HG02759 (cell line): ENCODE measurements around the gene IP6K1.
"Not testable (repeated sequence)": the region's sequence is repeated elsewhere in the genome, so short reads cannot be mapped to it uniquely, and the experiment has no call there.

Experiments used
- ATAC-seq: cut with Tn5 transposase; IDR thresholded peaks from one replicate; pipeline ENCODE4 v1.9.1; 2021; ENCODE audit warnings: mild to moderate bottlenecking, moderate library complexity; ENCODE audit not compliant: unreplicated experiment

The IP6K1 gene

GRCh38 chr3:49714728-49715550 is 71.4 kb downstream of the IP6K1 start:
- no peak for ATAC-seq

DNA sequence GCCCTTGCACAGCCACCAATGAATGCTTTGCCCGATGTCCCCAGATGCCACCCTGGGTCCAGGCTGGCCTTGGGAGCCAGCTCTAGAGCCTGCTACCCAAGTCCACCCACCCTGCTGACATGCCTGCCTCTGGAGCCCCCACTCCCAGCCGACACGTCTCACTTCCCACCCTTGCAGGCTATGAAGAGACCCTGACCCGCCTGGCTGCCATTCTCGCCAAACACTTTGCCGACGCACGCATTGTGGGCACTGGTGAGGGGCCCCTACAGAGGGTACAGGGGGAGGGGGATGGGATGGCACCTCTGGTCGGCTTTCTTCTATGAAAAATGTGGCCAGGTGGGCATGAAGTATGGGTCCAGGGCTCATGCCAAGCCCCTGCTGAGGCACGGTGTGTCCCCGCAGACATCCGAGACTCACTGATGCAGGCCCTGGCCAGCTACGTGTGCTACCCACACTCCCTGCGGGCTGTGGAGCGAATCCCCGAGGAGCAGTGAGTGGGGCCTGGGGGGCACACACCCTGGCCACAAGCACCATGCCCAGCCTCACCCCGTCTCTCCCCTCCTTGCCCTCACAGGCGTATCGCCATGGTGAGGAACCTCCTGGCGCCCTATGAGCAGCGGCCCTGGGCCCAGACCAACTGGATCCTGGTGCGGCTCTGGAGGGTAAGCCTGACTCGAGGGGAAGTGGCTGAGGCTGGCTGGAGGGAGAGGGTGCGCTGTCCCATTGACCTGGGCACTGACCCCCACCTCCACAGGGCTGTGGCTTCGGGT is 72.8 kb downstream of the IP6K1 start:
- ATAC-seq: no peak

GRCh38 chr3:49712631-49713317 is 73.6 kb downstream of the IP6K1 start:
- no peak for ATAC-seq

DNA sequence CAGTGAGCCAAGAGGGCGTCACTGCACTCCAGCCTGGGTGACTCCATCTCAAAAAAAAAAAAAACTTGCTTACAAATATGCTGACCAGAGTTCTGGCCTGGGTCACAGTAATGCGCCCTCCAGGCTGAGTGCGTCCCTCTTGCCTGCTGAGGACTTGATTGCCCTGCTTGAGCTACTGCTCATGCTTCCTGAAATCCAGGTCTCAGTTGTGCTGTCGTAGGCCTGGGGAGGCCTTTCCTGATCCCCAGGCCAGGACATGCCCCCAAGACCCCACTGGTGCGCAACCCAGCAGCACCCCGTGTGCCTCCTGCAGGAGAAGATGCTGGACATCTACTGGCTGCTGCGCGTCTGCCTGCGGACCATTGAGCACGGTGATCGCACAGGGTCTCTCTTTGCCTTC is 74.2 kb downstream of the IP6K1 start:
- no peak for ATAC-seq

DNA sequence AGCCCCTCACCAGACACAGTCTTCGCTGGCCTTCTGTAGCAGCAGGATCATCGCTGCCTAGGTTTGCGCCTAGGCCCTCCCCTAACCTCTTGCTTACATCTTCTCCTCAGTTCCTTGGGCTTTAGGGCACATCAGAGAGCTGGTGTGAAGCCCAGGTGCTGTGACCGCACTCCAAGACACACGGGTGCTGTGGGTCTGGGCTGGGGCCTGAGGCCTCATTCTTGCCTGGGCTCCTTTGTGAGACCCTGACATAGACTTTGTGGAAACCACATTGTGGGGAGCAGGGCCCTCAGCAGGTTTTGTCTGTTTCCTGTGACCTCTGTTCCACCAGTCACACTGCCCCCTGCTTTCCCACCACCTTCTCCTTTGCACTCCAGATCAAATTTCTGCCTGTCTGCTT is 74.9 kb downstream of the IP6K1 start:
- no peak for ATAC-seq

DNA sequence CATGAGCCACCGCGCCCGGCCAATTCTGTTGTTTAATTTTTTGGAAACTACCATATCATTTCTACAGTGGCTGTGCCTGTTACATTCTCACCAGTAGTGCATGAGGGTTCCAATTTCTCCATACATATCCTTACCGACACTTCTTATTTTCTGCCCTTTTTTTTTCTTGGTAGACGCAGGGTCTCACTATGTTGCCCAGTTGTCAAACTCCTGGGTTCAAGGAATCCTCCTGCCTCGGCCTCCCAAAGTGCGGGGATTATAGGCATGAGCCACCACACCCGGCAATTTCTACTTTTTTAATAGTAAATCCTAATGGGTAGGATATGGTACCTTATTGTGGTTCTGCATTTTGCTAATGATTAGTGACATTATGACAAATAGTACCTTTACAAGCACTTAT is 76.5 kb downstream of the IP6K1 start:
- no peak for ATAC-seq

DNA sequence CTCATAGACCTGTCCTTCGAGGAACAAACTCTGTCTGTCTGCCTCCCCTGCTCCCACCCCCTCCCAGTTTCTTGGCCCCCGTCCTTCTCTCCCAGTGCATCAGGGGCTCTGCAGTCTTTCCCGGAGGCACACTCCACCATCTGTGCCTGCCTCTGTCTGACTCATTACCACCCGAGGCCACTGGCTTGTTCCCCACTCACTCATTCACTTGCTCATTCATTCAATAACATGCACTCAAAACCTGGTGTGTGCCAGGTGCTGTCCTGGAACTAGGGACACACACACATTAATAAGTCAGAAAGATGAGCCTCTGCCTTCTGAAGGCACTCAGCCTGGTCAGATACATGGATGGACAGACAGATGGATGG is 79.2 kb downstream of the IP6K1 start:
- no peak for ATAC-seq

DNA sequence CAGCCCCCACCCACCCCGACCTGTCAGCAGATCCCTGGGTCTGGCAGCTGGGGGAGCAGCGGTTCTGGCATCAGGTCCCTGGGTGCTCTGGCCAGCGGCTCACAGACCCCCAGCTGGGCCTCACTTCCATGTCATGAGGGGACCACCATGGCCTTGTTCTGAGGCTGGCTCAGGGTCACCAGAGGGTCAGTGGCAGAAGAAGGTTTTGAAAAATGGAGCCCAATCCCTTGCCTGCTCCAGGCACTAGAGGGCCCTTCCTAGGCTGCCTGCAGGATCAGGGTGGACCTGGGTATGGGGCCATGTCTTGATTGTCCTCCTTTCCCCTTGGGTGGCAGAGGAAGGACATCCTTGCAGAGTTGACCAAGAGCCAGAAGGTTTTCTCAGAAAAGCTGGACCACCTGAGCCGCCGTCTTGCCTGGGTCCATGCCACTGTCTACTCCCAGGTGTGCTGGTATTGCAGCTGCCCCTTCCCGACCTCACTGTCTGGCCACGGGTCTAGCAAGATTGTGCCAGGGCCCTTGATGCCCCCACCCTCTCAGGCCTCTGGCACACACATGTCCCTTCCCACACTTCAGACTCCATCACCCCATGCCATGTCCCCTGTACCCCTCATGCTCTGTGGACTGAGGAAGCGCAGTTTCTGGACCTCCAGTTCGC is 79.8 kb downstream of the IP6K1 start:
- no peak for ATAC-seq

DNA sequence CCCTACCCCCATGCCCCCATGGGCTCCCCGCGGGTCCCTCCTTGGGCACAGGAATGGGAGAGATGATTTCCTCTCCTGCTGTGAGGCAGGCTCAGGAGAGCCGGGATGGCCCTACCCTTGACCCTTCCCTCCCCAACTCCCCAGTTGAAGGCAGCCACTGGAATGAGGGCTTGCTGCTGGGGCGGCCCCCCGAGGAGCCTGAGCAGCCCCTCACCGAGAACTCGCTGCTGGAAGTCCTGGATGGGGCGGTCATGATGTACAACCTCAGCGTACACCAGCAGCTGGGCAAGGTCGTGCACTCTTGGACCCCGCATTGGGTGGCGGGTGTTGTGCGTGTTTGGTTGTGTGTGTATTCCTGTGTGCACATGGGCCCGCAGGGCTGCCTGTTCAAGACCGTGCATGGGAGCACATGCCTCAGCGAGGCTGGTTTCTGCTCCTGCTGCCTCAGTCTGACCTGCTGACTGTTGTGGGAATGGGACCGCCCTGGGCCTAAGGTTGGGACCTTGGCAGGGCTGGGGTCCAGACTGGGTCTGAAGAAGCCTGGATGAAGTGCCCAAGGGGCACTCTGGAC is 80.9 kb downstream of the IP6K1 start:
- ATAC-seq: no peak

DNA sequence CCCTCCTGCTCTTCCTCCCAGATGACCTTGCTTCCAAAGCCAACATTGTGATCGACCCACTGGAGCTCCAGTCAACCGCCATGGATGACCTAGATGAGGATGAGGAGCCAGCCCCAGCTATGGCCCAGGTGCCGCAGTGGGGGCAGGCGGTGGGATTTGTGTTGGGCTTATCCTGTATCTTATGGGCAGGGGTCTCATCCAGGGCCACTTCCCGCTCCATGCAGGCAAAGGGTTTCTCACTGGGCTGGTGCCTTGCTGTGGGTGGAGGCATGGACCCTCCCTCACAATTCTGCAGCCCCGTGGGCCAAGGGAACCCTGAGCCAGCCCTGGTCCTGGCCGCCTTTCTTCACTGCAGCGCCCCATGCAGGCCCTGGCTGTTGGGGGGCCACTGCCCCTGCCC is 81.7 kb downstream of the IP6K1 start:
- ATAC-seq: no peak

GRCh38 chr3:49703956-49704355 is 82.4 kb downstream of the IP6K1 start:
- no peak for ATAC-seq

GRCh38 chr3:49703443-49703927 is 82.9 kb downstream of the IP6K1 start:
- peak; percentile 78 for ATAC-seq

GRCh38 chr3:49702672-49703071 is 83.7 kb downstream of the IP6K1 start:
- no peak for ATAC-seq

GRCh38 chr3:49701388-49702077 is 84.8 kb downstream of the IP6K1 start:
- no peak for ATAC-seq

DNA sequence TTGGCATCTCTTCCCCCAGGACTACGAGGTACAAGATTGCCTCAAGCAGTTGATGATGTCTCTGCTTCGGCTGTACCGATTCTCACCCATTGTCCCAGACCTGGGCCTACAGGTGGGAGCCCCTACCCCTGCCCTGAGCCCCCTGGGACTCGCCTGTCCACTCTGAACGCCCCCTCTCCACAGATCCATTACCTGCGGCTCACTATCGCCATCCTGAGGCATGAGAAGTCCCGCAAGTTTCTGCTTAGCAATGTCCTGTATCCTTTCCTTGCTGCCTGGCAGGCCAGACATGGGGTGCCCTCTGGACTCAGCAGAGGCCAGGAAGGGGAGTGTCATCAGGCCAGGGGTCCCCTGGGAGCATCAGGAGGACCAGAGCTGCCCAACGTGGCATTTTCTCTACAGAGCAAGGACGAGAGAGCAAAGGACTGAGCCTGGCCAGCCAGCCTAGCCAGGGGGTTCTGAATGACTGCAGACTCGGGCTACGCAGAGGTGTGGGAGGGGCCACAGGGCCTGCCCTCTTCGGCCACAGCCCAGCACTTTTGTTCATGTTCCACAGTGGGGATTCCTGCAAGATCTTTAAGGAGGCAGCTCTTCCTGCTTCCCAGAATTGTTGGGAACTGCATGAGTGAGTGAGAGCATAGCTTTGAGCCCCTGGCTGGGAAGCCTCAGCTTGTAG is 85.8 kb downstream of the IP6K1 start:
- ATAC-seq: no peak

GRCh38 chr3:49700014-49700413 is 86.3 kb downstream of the IP6K1 start:
- ATAC-seq: no peak

GRCh38 chr3:49699281-49699979 is 86.9 kb downstream of the IP6K1 start:
- no peak for ATAC-seq

DNA sequence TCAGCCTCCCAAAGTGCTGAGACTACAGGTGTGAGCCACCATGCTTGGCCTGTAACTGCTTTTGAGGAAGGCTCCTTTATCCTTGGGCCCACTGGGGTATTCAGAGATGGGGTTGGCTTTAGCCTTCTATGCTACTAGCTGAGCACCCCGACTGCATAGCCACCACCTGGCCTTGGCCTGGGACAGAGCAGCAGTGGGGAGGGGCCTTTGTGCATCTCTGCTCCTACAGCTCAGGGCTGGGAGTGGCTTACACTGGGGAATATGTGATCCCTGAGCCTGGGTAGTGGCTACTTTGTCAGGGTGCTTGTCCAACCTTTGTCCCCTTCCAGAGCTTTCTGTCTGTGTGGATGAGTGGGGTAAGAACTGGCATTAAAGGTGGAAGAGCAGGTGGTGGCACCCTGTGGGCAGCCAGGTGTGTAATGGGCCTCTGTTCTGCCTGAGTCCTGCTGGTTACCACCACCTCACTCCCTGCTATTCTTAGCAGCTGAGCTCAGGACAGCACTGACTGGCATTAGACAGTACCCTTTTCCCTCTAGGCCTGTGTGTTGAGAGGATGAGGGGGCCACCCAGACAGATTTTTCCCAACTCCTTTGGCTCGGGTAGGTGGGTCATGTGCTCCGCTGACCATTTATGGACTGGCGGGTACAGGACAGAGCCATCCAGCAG is 90.9 kb downstream of the IP6K1 start:
- not testable (repeated sequence) for ATAC-seq
